Lung (tissue), 12 donors: Measurements from ENCODE around the gene MIR17HG. TPM values are rescaled to one million over a fixed set of nuclear protein-coding genes. Genes with fewer than 3 reads are reported as not detected.

Experiments used
- ATAC-seq: fragments of 200-7000 bp; cut with Tn5 transposase; one replicate; pipeline ENCODE4 v1.9.1; 2020; ENCODE audit warnings: moderate number of reproducible peaks; ENCODE audit not compliant: insufficient read depth, low FRiP score
- DNase-seq, 3 donors: peaks; one replicate each; pipeline ENCODE4 v3.0.0-alpha.2; 2013 to 2017
- H3K27ac ChIP-seq, 2 donors: one replicate each; pipeline ENCODE4 v1.5.1; 2013; ENCODE audit warnings: mild to moderate bottlenecking in 2 of 2, moderate library complexity in 2 of 2, control low read depth in 1 of 2, inconsistent platforms in 1 of 2, low read depth in 1 of 2, low read length in 1 of 2
- H3K27me3 ChIP-seq, 3 donors: one replicate each; pipeline ENCODE4 v1.5.1; 2013; ENCODE audit warnings: low read length in 2 of 3; ENCODE audit not compliant: control insufficient read depth in 3 of 3, insufficient read depth in 3 of 3
- H3K36me3 ChIP-seq, 4 donors: one replicate each; pipeline ENCODE4 v1.5.1; 2013; ENCODE audit warnings: low read length in 4 of 4, mild to moderate bottlenecking in 1 of 4, moderate library complexity in 1 of 4; ENCODE audit not compliant: control insufficient read depth in 4 of 4, insufficient read depth in 4 of 4
- H3K4me1 ChIP-seq, 5 donors: one replicate each; pipeline ENCODE4 v1.5.1; 2013; ENCODE audit warnings: low read length in 5 of 5, mild to moderate bottlenecking in 2 of 5, moderate library complexity in 1 of 5; ENCODE audit not compliant: control insufficient read depth in 5 of 5, insufficient read depth in 5 of 5
- H3K4me3 ChIP-seq: one replicate; pipeline ENCODE4 v1.5.1; 2013; ENCODE audit warnings: mild to moderate bottlenecking, control low read depth, moderate library complexity
- H3K9ac ChIP-seq, 2 donors: one replicate each; pipeline ENCODE4 v1.5.1; 2013; ENCODE audit warnings: low read length in 2 of 2, control low read depth in 1 of 2; ENCODE audit not compliant: insufficient read depth in 1 of 2
- H3K9me3 ChIP-seq, 4 donors: one replicate each; pipeline ENCODE4 v1.5.1; 2013; ENCODE audit warnings: low read length in 3 of 4, mild to moderate bottlenecking in 1 of 4, moderate library complexity in 1 of 4; ENCODE audit not compliant: control insufficient read depth in 4 of 4, insufficient read depth in 3 of 4
- WGBS, 2 donors: extraction: QIAGEN DNeasy Blood & Tissue Kit; methylation state at CpG; one replicate each; pipeline ENCODE4 v1.1.7; 2013; 5-methylcytosine and 5-hydroxymethylcytosine counted together
- polyA plus RNA-seq, 2 donors: library from polyadenylated mRNA; stranded (reverse); fragments of 200-250 nt; gene quantifications; one replicate each; pipeline ENCODE4 v1.2.1, GENCODE V29; 2013
- total RNA-seq, 2 donors: library from RNA; depleted of rRNA in 1 of 2; stranded (reverse); fragments of >200 nt in 1 of 2; gene quantifications; one replicate each; pipeline ENCODE4 v1.2.1, GENCODE V29; 2014 to 2021
- TF ChIP-seq, protein P1 (sequence below): IDR thresholded peaks from 2 replicates; pipeline ENCODE4 v1.5.1; 2012; ENCODE audit warnings: mild to moderate bottlenecking; ENCODE audit errors: control extremely low read depth, extremely low read depth
- donor health status: control.
- donor health status: control.
- donor health status: Bipolar disorder and iron deficiency.
- donor health status: healthy.
- donor health status: DM: yes; HTN: yes; CAD: no.

The MIR17HG gene
- total and polyA plus RNA-seq, 4 donors: 0.60 to 8.8 (median 7.1) TPM

DNA sequence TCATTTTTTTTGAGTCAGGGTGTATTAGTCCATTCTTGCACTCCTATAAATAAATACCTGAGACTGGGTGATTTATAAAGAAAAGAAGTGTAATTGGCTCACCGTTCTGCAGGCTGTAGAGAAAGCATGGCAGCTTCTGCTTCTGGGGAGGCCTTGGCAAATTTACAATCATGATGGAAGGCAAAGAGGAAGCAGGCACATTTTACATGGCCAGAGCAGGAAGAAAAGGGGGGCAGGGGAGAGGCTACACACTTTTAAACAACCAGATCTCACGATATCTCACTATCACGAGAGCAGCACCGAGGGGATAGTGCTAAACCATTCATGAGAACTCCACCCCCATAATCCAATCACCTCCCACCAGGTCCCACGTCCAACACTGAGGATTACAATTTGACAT is 44.5 kb upstream of the MIR17HG start:
- Histone ChIP-seq H3K4me1 (no peaks in the 10 kb centered on the region), H3K9me3 (peaks cover 0 to 2% (median 0%) of the 10 kb centered on the region in 4 donors)
- WGBS, 2 donors: 70 to 81% methylated on average over 5 of the region's 5 CpGs

DNA sequence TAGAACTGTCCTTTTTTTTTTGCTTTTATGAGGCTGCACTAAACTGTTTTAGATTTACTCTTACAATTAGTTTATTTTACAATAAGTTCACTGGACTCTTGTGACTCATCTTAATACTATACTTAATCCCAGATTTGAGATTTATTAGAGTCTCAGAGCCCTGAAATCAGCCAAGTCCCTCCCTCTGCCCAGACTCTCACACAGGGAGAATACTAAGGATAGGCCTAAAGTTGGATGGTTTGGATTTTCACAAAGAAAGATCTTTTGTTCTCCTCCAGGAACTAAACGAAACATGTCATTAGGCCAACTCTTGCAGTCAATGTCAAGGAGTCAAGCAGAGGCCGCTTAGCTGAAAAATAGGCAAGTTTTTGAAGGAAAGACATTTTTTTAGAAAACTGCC is 42.7 kb upstream of the MIR17HG start:
- ATAC-seq: no peak
- Histone ChIP-seq H3K9me3 (peaks cover 0 to 2% (median 0%) of the 10 kb centered on the region in 4 donors), H3K4me1 (no peaks in the 10 kb centered on the region), H3K9ac (no peak overlapping the region), H3K4me3 (no peak overlapping the region), H3K36me3 (no peaks in the 10 kb centered on the region), H3K27me3 (no peaks in the 10 kb centered on the region), H3K27ac (no peak overlapping the region)
- no peak for DNase-seq
- 86 to 91% methylated on average over 2 of the region's 2 CpGs for WGBS, 2 donors
- TF ChIP-seq, protein P1, sequence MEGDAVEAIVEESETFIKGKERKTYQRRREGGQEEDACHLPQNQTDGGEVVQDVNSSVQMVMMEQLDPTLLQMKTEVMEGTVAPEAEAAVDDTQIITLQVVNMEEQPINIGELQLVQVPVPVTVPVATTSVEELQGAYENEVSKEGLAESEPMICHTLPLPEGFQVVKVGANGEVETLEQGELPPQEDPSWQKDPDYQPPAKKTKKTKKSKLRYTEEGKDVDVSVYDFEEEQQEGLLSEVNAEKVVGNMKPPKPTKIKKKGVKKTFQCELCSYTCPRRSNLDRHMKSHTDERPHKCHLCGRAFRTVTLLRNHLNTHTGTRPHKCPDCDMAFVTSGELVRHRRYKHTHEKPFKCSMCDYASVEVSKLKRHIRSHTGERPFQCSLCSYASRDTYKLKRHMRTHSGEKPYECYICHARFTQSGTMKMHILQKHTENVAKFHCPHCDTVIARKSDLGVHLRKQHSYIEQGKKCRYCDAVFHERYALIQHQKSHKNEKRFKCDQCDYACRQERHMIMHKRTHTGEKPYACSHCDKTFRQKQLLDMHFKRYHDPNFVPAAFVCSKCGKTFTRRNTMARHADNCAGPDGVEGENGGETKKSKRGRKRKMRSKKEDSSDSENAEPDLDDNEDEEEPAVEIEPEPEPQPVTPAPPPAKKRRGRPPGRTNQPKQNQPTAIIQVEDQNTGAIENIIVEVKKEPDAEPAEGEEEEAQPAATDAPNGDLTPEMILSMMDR: no peak

More for the DNA sequence above, 44.5 kb upstream of the MIR17HG start:
- Histone ChIP-seq H3K27me3 (no peaks in the 10 kb centered on the region), H3K36me3 (no peaks in the 10 kb centered on the region), H3K27ac (no peak overlapping the region), H3K9ac (no peak overlapping the region), H3K4me3 (no peak overlapping the region)
- ATAC-seq (no peak), DNase-seq (no peak)
- TF ChIP-seq, protein P1: no peak

DNA sequence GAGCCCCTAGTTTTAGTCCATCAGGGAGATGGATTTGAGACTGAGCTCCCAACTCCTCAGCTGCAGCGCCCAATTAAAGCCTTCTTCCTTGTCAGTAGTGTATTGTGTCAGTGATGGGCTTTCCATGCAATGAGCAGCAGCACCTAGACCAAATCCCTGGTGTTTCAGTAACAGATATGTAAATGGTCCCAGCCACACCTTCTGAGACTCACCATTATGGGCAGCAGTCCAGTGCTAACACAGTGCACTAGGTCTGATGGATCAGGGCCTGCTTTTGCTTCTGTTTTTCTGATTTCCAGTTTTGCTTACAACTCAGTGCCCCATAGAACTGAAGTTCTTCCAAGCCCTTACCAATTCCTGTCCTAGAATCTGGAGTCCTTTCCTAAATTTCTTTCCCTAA is 41.8 kb upstream of the MIR17HG start:
- no peaks in the 10 kb centered on the region for H3K9me3 ChIP-seq
- WGBS, 2 donors: 97% methylated on average over 1 of the region's 1 CpG
- TF ChIP-seq, protein P1: no peak
- H3K27ac ChIP-seq: no peak overlapping the region
- no peaks in the 10 kb centered on the region for H3K27me3 ChIP-seq
- DNase-seq (no peak), ATAC-seq (no peak)
- H3K4me1 ChIP-seq: no peaks in the 10 kb centered on the region
- no peak overlapping the region for H3K9ac ChIP-seq
- H3K4me3 ChIP-seq: no peak overlapping the region
- H3K36me3 ChIP-seq: no peaks in the 10 kb centered on the region

DNA sequence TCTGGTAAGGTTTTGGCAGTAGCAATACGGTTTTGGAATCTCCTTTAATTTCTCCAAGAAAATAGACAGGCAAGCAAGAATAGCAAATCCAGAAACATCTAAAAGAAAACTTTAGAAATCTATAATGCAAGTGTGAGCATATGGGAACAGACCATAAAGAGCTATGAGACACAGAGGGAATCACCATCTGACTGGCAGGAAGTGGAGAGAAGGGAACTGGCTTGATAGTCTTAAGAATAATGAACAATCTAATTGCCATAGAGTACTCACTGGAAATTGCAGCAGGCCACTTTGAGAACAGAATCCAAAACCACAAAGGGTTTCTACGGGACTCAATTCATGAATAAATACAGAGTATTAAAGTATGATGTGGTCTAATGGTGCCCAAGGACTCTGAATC is 39.6 kb upstream of the MIR17HG start:
- H3K27me3 ChIP-seq: no peaks in the 10 kb centered on the region
- ATAC-seq (no peak), DNase-seq (no peak)
- H3K36me3 ChIP-seq: no peaks in the 10 kb centered on the region
- H3K9me3 ChIP-seq: no peaks in the 10 kb centered on the region
- TF ChIP-seq, protein P1: no peak
- WGBS, 2 donors: 65 to 79% methylated on average over 2 of the region's 2 CpGs
- no peak overlapping the region for H3K27ac ChIP-seq
- H3K4me3 ChIP-seq: no peak overlapping the region
- no peak overlapping the region for H3K9ac ChIP-seq
- H3K4me1 ChIP-seq: no peaks in the 10 kb centered on the region
